Lower lobe of right lung (tissue), 2 donors: ENCODE results near the gene PNMA8A. TPM values are rescaled to one million over a fixed set of nuclear protein-coding genes. Genes with fewer than 3 reads are reported as not detected.

Experiments
- ATAC-seq, 2 donors: fragments of 200-7000 bp; cut with Tn5 transposase; one replicate each; pipeline ENCODE4 v1.9.1; 2020 to 2022; ENCODE audit warnings: mild to moderate bottlenecking in 2 of 2, moderate library complexity in 2 of 2
- DNase-seq: peaks from one replicate; pipeline ENCODE4 v3.0.0-alpha.2; 2020
- H3K27ac ChIP-seq: fragments of 200-600 bp; one replicate; pipeline ENCODE4 v1.8.0; 2022
- H3K27me3 ChIP-seq: fragments of 200-600 bp; one replicate; pipeline ENCODE4 v1.8.0; 2022; ENCODE audit warnings: low read depth
- H3K36me3 ChIP-seq: fragments of 200-600 bp; one replicate; pipeline ENCODE4 v1.8.0; 2022; ENCODE audit warnings: mild to moderate bottlenecking
- H3K4me1 ChIP-seq: fragments of 200-600 bp; one replicate; pipeline ENCODE4 v1.8.0; 2022
- H3K4me3 ChIP-seq: fragments of 200-600 bp; one replicate; pipeline ENCODE4 v1.8.0; 2022; ENCODE audit warnings: mild to moderate bottlenecking
- H3K9me3 ChIP-seq: fragments of 200-600 bp; one replicate; pipeline ENCODE4 v1.8.0; 2022
- CTCF ChIP-seq: fragments of 200-600 bp; IDR thresholded peaks from one replicate; pipeline ENCODE4 v1.8.0; 2022; ENCODE audit warnings: antibody characterized with exemption, mild to moderate bottlenecking
- intact Hi-C: fragments of 100-400 bp; cut with DNase I; formaldehyde crosslinking; loops from one replicate; pipeline ENCODE4 v1.11.0; 2022
- total RNA-seq: library from RNA; stranded (reverse); fragmentation: NEBNext Ultra II Directional; extraction: Animal tissue kit (Norgen Biotek cat#: 25700); gene quantifications from one replicate; pipeline ENCODE4 v1.2.1, GENCODE V29; 2021
- donor health status: DM: no; HTN: yes; CAD: no; lungs with severe emphysema.

Gene PNMA8A
- total RNA-seq, 1 donor from 2014 or later: 1.5 TPM

- peaks cover 23% of the 10 kb centered on the region for H3K4me1 ChIP-seq
- H3K4me3 ChIP-seq: peak overlapping the region; percentile 41
- H3K27ac ChIP-seq: no peak overlapping the region
- intact Hi-C loops: loop anchor here (10.0 kb wide), 1 partner anchor 82 kb away; no protein-coding TSS in a partner anchor
- no peak for TF ChIP-seq CTCF
- H3K36me3 ChIP-seq: no peaks in the 10 kb centered on the region
- H3K27me3 ChIP-seq: peaks cover 49% of the 10 kb centered on the region
- no peak for DNase-seq
- no peaks in the 10 kb centered on the region for H3K9me3 ChIP-seq
- ATAC-seq: no peak
Observed at GRCh38 chr19:46487178-46487801, 15.9 kb upstream of the PNMA8A start.

GRCh38 chr19:46486358-46486757, 15.0 kb upstream of the PNMA8A start:
- H3K4me3 ChIP-seq: no peak overlapping the region
- H3K36me3 ChIP-seq: no peaks in the 10 kb centered on the region
- no peak for TF ChIP-seq CTCF
- intact Hi-C loops: loop anchor here (10.0 kb wide), 1 partner anchor 82 kb away; no protein-coding TSS in a partner anchor
- H3K9me3 ChIP-seq: no peaks in the 10 kb centered on the region
- ATAC-seq (no peak), DNase-seq (no peak)
- peaks cover 23% of the 10 kb centered on the region for H3K4me1 ChIP-seq
- H3K27ac ChIP-seq: no peak overlapping the region
- peaks cover 42% of the 10 kb centered on the region for H3K27me3 ChIP-seq

GRCh38 chr19:46484656-46485055, 13.3 kb upstream of the PNMA8A start:
- TF ChIP-seq CTCF: no peak
- Histone ChIP-seq H3K9me3 (no peaks in the 10 kb centered on the region), H3K27me3 (peaks cover 29% of the 10 kb centered on the region), H3K36me3 (no peaks in the 10 kb centered on the region), H3K4me1 (peaks cover 15% of the 10 kb centered on the region), H3K4me3 (no peak overlapping the region), H3K27ac (no peak overlapping the region)
- DNase-seq (no peak), ATAC-seq (no peak)
- intact Hi-C loops: loop anchor here (10.0 kb wide), 1 partner anchor 80 kb away; no protein-coding TSS in a partner anchor

GRCh38 chr19:46482631-46483030, 11.3 kb upstream of the PNMA8A start:
- TF ChIP-seq CTCF: no peak
- DNase-seq (no peak), ATAC-seq (no peak)
- no peaks in the 10 kb centered on the region for H3K9me3 ChIP-seq
- intact Hi-C loops: loop anchor here (10.0 kb wide), 1 partner anchor 78 kb away; no protein-coding TSS in a partner anchor
- no peaks in the 10 kb centered on the region for H3K36me3 ChIP-seq
- H3K4me1 ChIP-seq: peaks cover 6% of the 10 kb centered on the region
- H3K4me3 ChIP-seq: no peak overlapping the region
- H3K27me3 ChIP-seq: peaks cover 9% of the 10 kb centered on the region
- no peak overlapping the region for H3K27ac ChIP-seq

- Histone ChIP-seq H3K27ac (no peak overlapping the region), H3K36me3 (no peaks in the 10 kb centered on the region), H3K4me1 (no peaks in the 10 kb centered on the region), H3K9me3 (no peaks in the 10 kb centered on the region), H3K27me3 (peaks cover 2% of the 10 kb centered on the region), H3K4me3 (no peak overlapping the region)
- no peak for ATAC-seq
- intact Hi-C loops: loop anchor here (10.0 kb wide), 1 partner anchor 77 kb away; no protein-coding TSS in a partner anchor
- no peak for DNase-seq
- no peak for TF ChIP-seq CTCF
Observed at GRCh38 chr19:46481947-46482346, 10.6 kb upstream of the PNMA8A start.
